ENCODE data around the gene POU1F1.

DNA sequence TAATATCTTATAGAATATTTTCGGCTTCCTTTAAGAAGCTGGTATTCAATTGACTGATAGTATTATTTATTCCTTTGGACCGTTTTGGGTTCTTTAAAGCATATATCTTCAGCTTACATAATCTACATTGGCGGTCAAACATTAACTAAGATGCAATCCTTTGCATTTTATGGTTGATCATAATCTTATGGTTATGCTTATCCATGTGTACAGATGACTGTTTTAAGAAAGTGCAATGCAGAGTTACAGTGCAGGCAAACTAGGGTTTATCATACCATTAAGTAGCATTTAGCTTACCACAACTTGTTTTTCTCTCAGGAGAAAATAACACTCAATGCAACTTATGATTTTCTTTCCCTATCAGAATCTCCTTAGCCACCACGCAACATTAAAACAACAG, 41.4 kb upstream of the POU1F1 start:
- TF ChIP-seq POLR2A (IDR thresholded peaks at IDR 0.05), result no peak
- no peak for TF ChIP-seq CTCF (IDR thresholded peaks at IDR 0.05)

All from adrenal gland (tissue), 5 donors.